Activated naive CD4-positive, alpha-beta T cell (primary cell): ENCODE results near the gene PDZRN4.
"Not testable (repeated sequence)": the region's sequence is repeated elsewhere in the genome, so short reads cannot be mapped to it uniquely, and the experiment has no call there.

Source experiments
- DNase-seq, 4 experiments: peaks; one replicate each; lab custom pipeline; 2025; lab: John Stamatoyannopoulos, UW

PDZRN4 gene

DNA sequence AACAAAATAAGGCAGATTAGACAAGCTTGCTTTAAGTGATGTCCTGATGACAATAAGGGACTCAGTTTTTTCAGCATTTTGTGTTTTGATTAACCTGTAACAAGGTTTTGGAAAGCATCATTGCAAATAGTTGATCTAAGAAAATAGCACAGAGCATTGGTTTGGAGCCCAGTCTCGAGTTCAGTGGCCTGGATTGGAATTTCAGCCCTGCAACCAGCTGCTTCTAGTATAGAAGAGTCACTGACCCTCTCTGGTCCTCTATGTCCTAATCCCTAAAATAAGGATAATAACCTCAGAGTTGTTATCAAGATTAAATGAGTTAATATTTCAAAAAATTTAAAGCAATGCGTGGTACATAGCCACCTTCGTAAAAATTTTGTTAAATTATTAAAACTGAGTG is 25.5 kb downstream of the PDZRN4 start:
- DNase-seq: no peak

DNA sequence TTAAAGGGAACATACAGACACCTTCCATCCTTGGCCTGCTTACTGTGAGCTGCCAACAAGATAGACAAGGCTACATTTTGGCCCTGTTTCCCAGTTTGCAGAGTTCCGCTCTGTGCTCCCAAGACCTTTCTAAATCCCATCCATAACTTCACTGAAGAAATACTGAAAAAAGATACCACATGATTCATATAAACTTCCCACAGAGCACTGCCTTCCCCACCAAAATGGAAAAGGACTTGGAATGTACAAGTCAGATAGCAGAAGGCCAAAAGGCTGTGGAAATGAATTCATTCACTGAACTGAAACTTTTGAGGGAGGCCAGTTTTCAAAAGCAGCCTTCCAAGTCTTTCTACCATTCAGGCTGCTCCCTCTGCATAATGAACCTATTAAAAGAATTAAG is 29.6 kb downstream of the PDZRN4 start:
- DNase-seq: no peak

DNA sequence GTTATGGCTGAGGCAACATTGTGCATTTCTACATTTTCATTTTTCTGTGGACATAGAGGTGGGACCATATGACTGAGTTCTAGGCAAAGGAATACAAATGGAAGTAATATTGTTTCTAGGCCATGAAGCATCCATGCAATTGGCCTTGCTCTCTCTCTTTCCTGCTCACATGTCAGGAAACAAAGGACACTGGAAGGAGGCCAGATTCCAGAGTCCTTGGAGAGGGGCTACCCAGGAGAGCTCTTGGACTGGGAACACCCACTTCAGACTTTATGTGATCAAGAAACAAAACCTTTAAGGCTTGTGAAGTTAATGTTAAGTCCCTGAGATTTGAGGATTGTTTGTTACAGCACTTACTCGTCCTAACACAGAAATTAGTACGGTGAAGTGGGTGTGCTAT is 32.8 kb downstream of the PDZRN4 start:
- DNase-seq: no peak

DNA sequence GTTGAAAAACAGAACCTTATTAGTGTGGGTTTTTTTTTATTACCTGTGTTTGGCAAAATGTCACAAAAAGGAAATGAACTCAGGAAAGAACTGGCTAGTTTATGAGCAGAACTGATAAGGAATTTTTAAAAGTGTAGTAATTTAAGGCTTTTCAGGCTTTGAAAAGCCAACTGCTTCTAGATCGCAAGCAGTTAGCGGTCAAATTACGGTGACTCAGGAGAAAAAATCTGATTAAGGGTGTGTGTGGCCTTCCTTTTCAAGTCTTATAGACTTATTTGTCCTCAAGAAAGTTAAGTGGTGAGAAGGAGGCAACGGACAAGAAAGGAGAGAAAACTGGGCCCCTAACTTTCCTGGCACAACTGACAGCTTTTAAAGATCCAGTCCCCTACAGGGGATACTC is 33.4 kb downstream of the PDZRN4 start:
- no peak for DNase-seq

DNA sequence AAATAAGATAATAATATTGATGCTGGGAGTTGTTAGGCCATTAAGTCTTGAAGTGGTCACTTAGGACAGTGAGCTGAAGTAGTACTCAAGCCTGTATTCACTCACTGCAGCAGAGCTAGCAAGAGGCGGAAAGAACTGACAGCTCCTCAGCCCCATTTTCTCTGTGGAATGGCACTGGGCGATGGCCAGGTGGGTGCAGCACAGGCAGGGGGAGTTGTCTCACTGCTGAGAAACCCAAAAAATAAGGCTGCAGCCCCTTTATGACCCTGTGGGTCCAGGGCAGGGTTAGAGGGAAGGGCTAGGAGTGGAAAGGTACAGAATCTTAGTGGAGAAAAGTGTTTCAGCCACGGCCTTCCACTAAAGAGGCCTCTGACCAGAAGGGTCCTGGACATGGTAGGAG is 35.5 kb downstream of the PDZRN4 start:
- no peak for DNase-seq

DNA sequence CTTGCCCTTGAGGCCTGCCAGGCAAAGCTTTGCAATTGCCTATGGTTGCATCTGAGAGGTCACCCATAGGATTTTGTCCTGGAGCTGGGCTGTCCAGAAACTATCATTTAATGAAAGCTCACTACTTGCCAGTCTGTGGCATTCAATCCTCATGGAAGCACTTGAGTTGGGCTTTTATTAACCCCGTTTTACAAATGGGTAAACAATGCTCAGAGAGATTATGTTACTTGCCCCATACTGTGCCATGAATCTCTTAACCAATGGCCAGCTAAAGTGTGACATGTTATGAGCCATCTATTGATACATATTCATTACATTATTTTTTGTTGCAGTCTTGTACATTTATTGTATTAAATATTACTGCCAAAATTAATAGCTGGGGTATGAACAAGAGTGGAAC is 35.9 kb downstream of the PDZRN4 start:
- DNase-seq: no peak

DNA sequence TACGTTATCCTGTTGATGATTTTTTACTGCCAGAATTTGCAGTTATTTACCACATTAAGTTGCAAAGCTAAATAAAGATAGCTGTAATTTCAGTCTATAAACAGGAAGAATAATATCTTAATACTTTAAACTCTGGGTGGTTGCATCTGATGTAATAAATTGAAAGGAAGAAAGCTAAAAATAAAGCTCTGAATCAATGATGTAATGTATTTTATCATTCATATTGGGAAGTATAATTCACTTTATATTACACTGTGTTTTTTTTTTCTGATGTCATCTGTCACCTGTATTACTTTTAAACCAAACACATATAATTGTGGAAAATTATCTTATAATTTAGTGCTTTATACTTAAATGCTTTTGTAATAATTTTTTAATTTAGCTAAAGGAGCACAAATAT is 37.1 kb downstream of the PDZRN4 start:
- DNase-seq: no peak

DNA sequence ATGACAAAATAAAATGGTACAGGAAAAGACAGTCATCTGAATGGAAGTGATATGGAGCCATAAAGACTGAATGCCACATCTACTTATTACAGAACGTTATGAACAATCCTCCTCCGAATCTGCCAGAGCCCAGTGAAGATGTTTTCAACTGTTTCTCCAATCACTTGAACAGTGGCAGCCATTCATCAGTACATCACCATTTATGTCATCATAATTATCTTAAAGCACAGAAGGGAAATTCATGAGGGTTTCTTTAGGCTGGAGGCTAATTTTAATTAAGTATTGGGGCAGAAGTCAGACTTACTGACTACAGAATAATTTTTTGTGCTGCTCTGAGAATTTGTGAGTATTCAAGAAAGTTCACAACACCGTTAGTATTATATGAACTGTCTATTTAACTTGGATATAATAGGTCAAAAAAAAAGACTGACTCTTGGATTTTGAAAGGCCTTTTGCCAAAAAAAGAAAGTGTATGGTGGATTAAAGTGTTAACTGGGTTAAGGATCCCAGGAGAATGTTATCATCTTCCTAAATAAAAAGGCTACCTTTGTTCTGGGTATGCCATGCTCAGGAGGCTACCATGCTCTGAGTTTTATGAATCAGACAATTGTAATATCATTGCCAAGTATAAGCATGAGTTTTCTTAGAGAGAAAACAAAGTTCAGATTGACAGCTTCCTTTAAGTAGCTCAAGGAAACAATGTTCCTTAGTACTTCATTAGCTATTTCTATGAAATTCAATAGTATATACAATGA is 40.1 kb downstream of the PDZRN4 start:
- DNase-seq: no peak

DNA sequence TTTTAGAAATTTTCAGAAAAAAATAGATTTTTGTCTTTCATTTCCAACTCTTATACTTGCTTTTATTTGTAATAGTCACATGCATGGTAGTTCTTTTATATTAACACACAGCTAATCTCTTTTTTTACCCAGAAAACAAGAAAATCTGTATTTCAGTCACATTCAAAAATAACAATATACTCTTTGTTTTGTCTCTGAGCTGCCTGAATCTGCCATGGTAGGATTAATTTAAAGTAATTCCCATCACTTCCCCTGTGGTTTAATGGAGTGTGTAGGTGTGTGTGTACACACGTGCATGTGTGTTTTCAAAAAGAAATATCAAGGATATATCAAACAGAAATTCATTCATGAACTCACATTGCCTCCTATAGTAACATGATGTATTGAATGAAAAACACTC is 42.6 kb downstream of the PDZRN4 start:
- no peak for DNase-seq

DNA sequence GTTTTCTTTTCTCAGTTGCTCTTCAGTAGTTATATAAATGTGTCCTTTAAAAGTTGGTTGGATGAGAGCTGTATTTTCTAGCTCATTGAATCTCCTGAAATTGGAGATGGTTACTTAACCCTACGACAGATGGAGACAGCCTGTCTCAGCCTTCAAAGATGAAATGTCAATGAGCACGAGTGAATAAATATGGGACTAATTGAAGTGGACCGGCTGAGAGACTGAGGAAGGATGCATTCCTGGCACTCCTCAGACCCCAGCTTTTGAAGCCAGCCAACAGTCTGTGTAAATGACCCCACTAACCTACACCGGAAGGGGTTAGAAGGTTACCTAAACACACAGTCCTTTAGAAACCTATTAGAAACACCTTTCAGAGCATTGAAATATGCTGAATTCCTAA is 46.6 kb downstream of the PDZRN4 start:
- no peak for DNase-seq

DNA sequence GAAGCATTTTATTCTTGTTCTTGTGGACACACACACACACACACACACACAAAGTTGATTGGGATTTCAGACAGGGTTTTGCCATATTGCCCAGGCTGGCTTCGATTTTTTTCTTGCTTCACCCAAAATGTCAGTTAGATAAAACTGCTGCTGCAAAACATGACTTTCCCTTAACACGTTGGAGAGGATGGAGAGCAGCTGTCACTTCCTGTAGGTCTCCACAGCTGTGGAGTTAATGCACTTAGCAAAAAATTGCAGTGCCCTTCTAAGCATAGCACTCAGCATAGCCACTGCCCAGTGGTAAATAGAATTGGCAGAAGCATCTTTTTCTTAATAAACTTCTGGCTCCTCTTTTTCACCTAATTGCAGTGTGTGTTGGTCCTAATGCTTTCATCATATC is 54.5 kb downstream of the PDZRN4 start:
- no peak for DNase-seq

DNA sequence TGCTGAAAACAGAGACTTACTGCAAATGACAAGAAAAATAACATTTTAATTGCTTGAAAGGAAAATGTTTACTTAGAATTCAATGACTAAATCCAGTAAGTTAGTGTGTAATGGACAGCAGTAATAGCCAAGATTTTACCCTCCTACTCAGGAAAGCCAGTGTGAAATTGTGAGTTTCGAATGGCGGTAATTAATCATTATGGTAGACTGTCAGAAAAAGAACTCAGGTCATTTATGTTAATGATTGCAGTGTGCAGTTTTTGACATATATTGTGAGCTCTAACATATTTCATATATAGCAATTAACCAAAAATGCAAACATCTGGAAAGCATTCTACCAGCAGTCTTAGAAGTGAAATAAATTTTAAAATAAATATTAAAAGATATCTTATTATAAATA is 60.3 kb downstream of the PDZRN4 start:
- DNase-seq: no peak

DNA sequence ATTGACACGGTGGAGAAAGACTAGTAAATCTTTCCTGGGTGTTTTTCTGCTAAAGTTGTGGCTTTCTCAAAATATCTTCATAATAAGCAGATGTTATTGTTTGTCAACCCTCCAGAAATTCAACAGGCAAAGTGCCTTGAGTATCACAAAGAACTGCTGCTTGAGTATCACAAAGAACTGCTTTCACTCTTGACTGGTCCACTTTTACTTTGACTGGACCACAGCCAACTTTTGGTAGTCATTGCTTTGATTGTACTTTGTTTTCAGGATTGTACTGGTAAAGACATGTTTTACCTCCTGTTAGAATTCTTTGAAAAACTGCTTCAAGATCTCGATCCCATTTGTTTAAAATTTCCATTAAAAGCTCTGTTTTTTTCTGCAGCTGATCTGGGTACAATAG is 62.6 kb downstream of the PDZRN4 start:
- DNase-seq: no peak

DNA sequence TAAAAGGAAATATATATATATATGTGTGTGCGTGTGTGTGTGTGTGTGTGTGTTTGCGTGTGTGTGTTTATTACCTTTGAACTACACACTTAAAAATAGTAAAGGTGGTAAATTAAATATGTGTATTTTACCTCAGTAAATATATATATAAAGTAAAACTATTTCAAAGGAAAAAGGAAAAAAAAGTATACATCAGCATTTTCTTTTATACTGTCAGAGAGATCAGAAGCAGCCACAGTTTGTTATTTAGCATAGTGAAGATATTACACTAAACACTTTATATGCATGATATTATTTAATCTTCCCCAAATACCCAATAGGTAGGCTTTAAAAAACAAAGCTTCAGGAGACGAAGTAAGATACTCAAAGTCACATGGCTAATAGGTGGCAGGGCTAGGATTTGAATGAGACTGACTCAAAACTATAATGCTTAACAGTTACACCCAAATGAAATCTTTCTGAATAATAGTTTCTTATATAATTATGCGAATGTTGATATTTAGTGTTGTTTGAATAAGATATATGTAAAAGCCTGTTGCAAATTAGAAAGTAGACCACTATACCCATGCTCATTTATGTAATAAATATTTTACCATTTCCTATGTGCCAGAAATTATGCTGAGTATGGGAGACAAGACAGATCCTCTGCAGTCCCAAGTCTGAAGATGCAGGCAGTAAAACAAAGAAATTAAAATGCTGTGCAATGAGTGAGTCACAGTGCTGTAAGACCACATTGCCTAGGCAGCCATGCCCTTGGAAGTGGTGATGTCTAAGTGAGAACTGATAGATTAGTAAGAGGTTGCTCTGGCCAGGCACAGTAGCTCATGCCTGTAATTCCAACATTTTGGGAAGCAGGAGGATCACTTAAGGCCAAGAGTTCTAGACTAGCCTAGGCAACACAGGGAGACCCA is 66.1 kb downstream of the PDZRN4 start:
- DNase-seq: no peak

DNA sequence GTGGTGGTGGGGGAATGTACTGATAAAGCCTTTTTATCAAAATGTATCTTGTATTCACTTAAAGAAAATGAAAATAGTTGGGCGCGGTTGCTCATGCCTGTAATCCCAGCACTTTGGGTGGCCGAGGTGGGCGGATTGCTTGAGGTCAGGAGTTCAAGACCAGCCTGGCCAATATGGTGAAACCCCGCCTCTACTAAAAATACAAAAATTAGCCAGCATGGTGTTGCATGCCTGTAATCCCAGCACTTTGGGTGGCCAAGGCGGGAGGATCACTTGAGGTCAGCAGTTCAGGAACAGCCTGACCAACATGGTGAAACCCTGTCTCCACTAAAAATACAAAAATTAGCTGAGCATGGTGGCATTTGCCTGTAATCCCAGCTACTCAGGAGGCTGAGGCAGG is 75.1 kb downstream of the PDZRN4 start:
- DNase-seq: not testable (repeated sequence)

DNA sequence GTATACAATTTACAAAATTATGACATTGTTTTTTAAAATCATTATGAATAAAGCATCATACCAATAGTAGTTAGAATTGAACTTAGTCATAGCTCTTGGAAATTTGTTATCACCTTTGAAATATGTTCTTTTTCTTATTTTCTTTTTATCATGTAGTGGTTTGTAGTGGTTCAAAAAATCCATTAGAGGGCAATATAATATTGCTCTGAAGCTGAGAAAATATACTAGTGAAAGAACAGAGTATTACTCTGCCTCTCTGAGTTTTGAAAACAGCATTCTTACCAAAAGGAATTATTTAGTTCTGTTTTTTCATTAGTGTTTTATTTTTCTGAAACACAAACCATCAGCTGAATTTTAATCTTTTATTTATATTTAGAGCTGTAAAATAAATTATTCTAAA is 76.2 kb downstream of the PDZRN4 start:
- DNase-seq: no peak

DNA sequence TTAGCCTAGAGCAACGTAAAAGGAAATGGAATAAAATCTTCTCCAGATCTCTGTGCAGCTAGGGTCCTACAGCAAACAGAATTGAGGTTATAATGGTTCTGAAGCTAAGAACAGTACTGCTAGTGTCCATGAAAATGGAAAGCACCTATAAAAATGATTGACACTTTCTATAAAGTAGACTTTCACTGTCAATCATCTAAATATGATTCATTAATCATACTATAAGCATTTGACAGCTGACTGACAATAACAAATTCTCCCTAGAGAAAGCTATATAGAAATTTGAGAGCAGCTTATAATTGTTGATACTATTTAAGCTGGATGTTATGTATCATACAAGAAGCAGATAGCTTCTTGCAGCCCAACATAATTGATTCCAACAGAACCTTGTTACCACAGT is 80.9 kb downstream of the PDZRN4 start:
- no peak for DNase-seq

DNA sequence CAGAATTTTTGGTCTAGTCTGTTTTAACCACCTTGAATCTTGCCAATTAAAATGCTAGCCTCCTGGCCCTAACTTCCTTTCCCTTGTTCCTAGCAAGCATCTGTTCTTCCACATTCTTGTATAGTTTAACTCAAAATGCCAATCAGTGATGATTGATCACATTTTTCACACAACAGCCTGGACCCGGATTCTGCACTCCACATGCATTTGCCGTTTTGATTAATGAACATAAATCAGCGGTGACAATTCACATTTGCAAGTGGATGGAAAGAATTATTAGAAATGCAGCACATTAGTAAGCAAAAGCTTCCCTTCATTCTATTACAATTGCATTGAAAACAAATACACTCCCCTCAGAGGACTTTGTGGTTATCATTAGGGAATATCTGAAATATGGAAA is 83.4 kb downstream of the PDZRN4 start:
- DNase-seq: no peak

DNA sequence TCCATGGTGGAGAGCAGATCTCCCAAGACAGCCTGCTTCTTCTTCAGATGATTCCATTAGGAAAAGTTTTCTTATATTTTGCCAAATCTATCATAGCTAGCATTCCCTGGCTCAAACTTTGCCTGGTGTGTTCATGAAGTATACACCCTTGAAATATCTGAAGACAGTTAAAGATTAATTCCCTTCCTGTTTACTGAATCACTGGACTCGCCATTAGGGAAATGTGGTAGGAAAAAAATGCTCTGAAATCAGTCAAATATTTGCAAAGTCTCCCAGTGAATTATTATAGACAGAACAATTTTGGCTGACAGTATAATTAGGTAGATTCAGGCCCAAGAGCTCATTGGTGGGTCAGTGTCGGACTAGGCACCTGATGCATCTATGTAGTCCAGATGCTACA is 86.5 kb downstream of the PDZRN4 start:
- DNase-seq: no peak

DNA sequence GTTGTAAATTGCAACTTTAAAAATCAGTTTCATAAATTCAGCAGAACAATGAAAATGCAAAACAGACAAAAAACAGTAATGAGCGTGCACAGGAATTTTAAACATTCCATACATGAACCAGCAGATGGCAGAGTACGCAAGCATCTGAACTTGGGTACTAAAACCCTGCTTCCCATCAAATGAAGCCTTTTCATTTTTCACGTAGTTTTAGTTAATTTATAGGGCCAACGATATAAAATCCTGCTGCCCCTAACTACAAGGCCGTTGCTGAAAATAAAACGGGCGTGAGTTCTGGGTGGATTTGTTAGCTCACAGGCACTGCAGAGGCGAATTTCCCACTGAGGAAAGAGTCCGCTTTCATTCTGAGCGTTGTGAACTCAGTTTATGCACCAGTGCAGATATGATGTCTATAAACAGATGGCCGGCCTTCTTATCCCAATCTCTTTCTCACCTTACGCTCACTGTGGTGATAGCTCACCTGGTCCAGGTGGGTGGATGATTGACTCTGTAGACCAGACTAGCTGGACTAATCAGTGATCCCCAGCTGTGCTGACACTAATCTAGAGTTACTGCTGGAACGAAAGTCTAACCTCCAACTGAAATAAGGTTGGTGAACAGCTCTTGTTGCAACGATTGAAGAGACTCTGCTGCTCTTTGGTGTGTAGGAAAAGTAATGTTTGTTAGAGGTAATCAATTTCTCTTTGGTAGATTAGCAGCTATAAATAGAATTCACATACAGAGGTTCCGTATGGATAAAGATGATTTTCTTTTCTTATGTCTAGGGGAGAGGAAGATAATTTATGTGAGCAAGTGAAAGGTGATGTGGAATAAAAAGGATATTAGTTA is 89.2 kb downstream of the PDZRN4 start:
- no peak for DNase-seq

DNA sequence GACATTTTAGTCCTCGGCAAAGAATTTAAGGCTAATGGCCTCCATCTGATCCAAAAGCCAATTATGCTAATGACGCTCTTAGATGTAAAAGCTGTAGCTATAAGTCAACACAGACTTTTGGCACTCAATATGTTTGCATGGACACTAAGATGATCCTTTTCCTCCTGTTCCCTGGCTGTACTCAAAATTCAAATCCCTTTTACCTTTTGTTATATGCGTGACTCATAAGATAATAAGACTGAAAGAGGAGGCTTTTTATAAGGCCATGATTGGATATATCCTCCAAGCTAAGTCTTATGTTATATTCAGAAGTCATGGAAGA is 89.8 kb downstream of the PDZRN4 start:
- no peak for DNase-seq

DNA sequence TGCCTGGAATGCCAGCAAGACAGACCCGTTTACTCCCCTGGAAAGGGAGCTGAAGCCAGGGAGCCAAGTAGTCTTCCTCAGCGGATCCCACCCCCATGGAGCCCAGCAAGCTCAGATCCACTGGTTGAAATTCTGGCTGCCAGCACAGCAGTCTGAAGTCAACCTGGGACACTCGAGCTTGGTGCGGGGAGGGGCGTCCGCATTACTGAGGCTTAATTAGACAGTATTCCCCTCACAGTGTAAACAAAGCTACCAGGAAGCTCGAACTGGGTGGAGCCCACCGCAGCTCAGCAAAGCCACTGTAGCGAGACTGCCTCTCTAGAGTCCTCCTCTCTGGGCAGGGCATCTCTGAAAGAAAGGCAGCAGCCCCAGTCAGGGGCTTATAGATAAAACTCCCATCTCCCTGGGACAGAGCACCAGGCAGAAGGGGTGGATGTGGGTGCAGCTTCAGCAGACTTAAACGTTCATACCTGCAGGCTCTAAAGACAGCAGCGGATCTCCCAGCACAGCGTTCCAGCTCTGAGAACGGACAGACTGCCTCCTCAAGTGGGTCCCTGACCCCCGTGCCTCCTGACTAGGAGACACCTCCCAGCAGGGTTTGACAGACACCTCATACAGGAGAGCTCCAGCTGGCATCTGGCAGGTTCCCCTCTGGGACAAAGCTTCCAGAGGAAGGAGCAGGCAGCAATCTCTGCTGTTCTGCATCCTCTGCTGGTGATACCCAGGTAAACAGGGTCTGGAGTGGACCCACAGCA is 92.4 kb downstream of the PDZRN4 start:
- DNase-seq: not testable (repeated sequence)
